Loucy (cell line): Measurements from ENCODE around the gene TMEM94.

Source experiments
- H2AFZ ChIP-seq: fragments of 200-600 bp; sonication (generic); 2 replicates; pipeline ENCODE4 v1.6.0; 2016; ENCODE audit warnings: antibody characterized with exemption, mild to moderate bottlenecking, low read length, moderate library complexity
- H3F3A ChIP-seq: fragments of 200-600 bp; 2 replicates; pipeline ENCODE4 v1.6.0; 2016; ENCODE audit warnings: antibody characterized with exemption, low read depth, mild to moderate bottlenecking
- H3K27me3 ChIP-seq: fragments of 200-600 bp; sonication (generic); 2 replicates; pipeline ENCODE4 v1.6.1; 2014; ENCODE audit warnings: low read length, mild to moderate bottlenecking; ENCODE audit not compliant: insufficient read depth, poor library complexity, severe bottlenecking
- H3K36me3 ChIP-seq: fragments of 200-600 bp; sonication (generic); 2 replicates; pipeline ENCODE4 v1.6.1; 2016; ENCODE audit warnings: low read length; ENCODE audit not compliant: insufficient read depth
- H3K4me1 ChIP-seq: fragments of 200-600 bp; sonication (generic); 2 replicates; pipeline ENCODE4 v1.5.1; 2014; ENCODE audit warnings: low read length, mild to moderate bottlenecking; ENCODE audit not compliant: insufficient read depth, poor library complexity, severe bottlenecking
- H3K4me2 ChIP-seq: fragments of 200-600 bp; sonication (generic); 2 replicates; pipeline ENCODE4 v1.6.0; 2014; ENCODE audit warnings: antibody characterized with exemption, low read length, low read depth, mild to moderate bottlenecking; ENCODE audit not compliant: poor library complexity, severe bottlenecking
- H3K4me3 ChIP-seq: fragments of 200-600 bp; sonication (generic); 2 replicates; pipeline ENCODE4 v1.5.1; 2014; ENCODE audit warnings: low read length, mild to moderate bottlenecking, mixed read lengths; ENCODE audit not compliant: poor library complexity, severe bottlenecking
- H3K79me2 ChIP-seq: fragments of 200-600 bp; sonication (generic); 2 replicates; pipeline ENCODE4 v1.6.1; 2014; ENCODE audit warnings: low read length; ENCODE audit not compliant: insufficient read depth
- H3K9ac ChIP-seq: fragments of 200-600 bp; sonication (generic); 2 replicates; pipeline ENCODE4 v1.6.0; 2014; ENCODE audit warnings: mild to moderate bottlenecking, low read depth, low read length, moderate library complexity; ENCODE audit not compliant: poor library complexity, severe bottlenecking
- H3K9me2 ChIP-seq: fragments of 200-600 bp; sonication (generic); replicated peaks from 2 replicates; pipeline ENCODE4 v1.6.1; 2016; ENCODE audit warnings: low read depth, low read length, mixed read lengths
- H3K9me3 ChIP-seq: fragments of 200-600 bp; sonication (generic); 2 replicates; pipeline ENCODE4 v1.6.1; 2014; ENCODE audit warnings: mild to moderate bottlenecking, antibody characterized with exemption, low read length, low read depth; ENCODE audit not compliant: insufficient read depth
- H4K20me1 ChIP-seq: fragments of 200-600 bp; sonication (generic); 2 replicates; pipeline ENCODE4 v1.6.0; 2014; ENCODE audit warnings: antibody characterized with exemption, low read length, mild to moderate bottlenecking; ENCODE audit not compliant: insufficient read depth, poor library complexity, severe bottlenecking
- EZH2phosphoT487 ChIP-seq: fragments of 200-600 bp; IDR thresholded peaks from 2 replicates; pipeline ENCODE4 v1.6.1; 2018; ENCODE audit warnings: antibody characterized with exemption, mild to moderate bottlenecking, moderate library complexity, borderline replicate concordance
- TF ChIP-seq, protein P1 (sequence below): fragments of 200-600 bp; sonication (generic); conservative IDR thresholded peaks from 2 replicates; pipeline ENCODE4 v1.5.1; 2014; ENCODE audit warnings: mild to moderate bottlenecking, antibody characterized with exemption, low read length

The TMEM94 gene

DNA sequence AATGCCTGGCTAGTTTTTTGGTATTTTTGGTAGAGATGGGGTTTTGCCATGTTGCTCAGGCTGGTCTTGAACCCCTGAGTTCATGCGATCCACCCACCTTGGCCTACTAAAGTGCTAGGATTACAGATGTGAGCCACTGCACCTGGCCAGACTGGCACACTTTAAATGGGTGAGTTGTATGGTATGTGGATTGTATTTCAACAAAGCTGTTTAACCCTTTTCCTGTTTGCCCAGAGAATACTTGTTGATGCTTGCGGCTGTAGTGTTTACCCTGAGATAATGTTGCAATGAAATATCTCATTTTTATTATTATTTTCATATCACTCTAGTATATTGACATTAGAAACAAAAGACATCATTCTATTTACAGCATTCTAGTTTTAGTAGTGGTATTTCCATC is 17.1 kb upstream of the TMEM94 start:
- H3K27me3 ChIP-seq = peaks cover 8% of the 10 kb centered on the region

DNA sequence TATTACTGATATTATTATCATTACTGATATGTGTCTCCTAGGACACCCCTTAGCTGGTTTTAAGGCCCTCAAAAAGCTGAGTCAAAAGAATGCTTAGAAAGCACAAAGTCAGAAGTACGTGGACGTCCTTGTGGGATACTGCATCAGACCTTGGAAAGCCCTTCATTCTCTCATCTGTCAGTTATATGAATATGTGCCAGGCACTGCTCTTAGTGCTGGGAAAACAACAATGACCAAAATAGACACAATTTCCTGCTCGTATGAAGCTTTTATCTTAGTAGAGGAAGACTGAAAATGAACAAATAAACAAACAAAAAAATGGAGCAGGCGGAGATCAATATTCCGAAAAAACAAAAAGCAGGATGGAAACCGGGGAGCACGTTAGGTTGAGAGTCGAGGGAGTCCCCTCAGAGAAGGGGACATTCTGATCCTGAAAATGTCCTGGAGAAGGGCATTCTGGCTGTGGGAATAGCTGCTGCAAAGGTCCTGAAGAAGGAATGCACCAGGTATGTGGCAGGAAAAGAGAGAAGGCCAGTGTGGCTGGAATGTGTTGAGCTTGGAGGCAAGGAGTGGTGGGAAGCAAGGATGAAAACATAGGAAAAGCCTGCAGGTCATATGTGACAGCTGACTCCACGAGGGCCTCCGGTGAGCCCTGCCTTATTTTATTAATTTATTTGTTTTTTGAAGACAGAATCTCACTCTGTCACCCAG is 15.5 kb upstream of the TMEM94 start:
- no peak overlapping the region for H3K9ac ChIP-seq
- no peaks in the 10 kb centered on the region for H3K9me3 ChIP-seq
- no peak overlapping the region for H2AFZ ChIP-seq
- H3K79me2 ChIP-seq = no peaks in the 10 kb centered on the region
- no peak overlapping the region for H3K4me2 ChIP-seq
- H3F3A ChIP-seq = no peaks in the 10 kb centered on the region
- TF ChIP-seq, protein P1, sequence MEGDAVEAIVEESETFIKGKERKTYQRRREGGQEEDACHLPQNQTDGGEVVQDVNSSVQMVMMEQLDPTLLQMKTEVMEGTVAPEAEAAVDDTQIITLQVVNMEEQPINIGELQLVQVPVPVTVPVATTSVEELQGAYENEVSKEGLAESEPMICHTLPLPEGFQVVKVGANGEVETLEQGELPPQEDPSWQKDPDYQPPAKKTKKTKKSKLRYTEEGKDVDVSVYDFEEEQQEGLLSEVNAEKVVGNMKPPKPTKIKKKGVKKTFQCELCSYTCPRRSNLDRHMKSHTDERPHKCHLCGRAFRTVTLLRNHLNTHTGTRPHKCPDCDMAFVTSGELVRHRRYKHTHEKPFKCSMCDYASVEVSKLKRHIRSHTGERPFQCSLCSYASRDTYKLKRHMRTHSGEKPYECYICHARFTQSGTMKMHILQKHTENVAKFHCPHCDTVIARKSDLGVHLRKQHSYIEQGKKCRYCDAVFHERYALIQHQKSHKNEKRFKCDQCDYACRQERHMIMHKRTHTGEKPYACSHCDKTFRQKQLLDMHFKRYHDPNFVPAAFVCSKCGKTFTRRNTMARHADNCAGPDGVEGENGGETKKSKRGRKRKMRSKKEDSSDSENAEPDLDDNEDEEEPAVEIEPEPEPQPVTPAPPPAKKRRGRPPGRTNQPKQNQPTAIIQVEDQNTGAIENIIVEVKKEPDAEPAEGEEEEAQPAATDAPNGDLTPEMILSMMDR = no peak
- no peak for TF ChIP-seq EZH2phosphoT487
- H3K4me3 ChIP-seq = no peak overlapping the region
- H4K20me1 ChIP-seq = no peaks in the 10 kb centered on the region
- H3K9me2 ChIP-seq = no peaks in the 10 kb centered on the region
- H3K27me3 ChIP-seq = no peaks in the 10 kb centered on the region
- H3K4me1 ChIP-seq = no peaks in the 10 kb centered on the region
- no peaks in the 10 kb centered on the region for H3K36me3 ChIP-seq

More for the DNA sequence above, 17.1 kb upstream of the TMEM94 start:
- Histone ChIP-seq H4K20me1 (no peaks in the 10 kb centered on the region), H3F3A (no peaks in the 10 kb centered on the region), H3K9me2 (no peaks in the 10 kb centered on the region), H2AFZ (no peak overlapping the region), H3K9ac (no peak overlapping the region), H3K79me2 (no peaks in the 10 kb centered on the region), H3K4me1 (no peaks in the 10 kb centered on the region), H3K4me2 (no peak overlapping the region), H3K9me3 (no peaks in the 10 kb centered on the region), H3K4me3 (no peak overlapping the region), H3K36me3 (no peaks in the 10 kb centered on the region)
- TF ChIP-seq EZH2phosphoT487 = no peak
- TF ChIP-seq, protein P1 = no peak

DNA sequence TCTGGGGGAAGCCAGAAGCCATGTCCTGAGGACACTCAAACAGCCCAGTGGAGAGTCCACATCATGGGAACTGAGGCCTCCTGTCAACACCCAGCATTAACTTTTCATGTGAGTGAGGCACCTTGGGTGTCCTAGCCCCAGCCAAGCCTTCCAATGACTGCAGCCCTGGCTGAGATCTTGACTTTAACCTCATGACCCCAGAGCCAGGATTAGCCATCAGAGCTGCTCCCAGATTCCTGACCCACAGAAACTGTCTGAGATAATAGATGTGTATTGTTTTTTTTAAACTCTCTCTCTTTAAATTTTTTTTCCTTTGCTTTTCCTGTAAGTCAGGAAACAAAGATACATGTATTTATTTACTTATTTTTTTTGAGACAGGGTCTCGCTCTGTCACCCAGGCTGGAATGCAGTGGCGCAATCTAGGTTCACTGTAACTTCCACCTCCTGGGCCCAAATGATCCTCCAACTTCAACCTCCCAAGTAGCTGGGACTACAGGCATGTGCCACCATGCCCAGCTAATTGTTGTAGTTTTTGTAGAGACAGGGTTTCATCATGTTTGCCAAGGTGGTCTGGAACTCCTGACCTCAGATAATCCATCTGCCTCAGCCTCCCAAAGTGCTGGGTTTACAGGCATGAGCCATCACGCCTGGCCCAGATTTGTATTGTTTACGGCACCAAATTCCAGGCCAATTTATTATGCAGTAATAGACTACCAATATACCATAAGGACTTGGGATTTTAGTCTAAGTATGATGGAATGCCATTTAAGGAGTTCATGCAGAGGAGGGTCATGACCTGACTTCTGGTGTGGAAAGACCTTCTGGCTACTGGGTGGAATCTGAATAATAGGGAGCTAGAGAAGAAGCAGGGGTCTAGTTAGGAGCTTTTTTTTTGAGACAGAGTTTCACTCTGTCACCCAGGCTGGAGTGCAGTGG is 14.0 kb upstream of the TMEM94 start:
- no peak overlapping the region for H2AFZ ChIP-seq
- H3K36me3 ChIP-seq = no peaks in the 10 kb centered on the region
- H3K79me2 ChIP-seq = no peaks in the 10 kb centered on the region
- H3K4me1 ChIP-seq = no peaks in the 10 kb centered on the region
- H4K20me1 ChIP-seq = no peaks in the 10 kb centered on the region
- no peak overlapping the region for H3K9ac ChIP-seq
- H3K9me2 ChIP-seq = no peaks in the 10 kb centered on the region
- H3K4me3 ChIP-seq = no peak overlapping the region
- no peaks in the 10 kb centered on the region for H3K9me3 ChIP-seq
- H3K4me2 ChIP-seq = no peak overlapping the region
- H3K27me3 ChIP-seq = no peaks in the 10 kb centered on the region
- TF ChIP-seq, protein P1 = no peak
- no peaks in the 10 kb centered on the region for H3F3A ChIP-seq
